Measurements from ENCODE around the gene TLR7. TPM values are rescaled to one million over a fixed set of nuclear protein-coding genes. Genes with fewer than 3 reads are reported as not detected.
A peak's percentile ranks its signal among the peaks of the same experiment; 100 is the strongest.

Gene TLR7
- total and polyA plus RNA-seq, 12 donors, result 0.03 to 3.2 (median 0.46) TPM

- 69 to 81% methylated on average over 4 of the region's 4 CpGs for WGBS, 2 donors
- H3K9me3 ChIP-seq, result no peaks in the 10 kb centered on the region
- no peak overlapping the region for H3K27ac ChIP-seq
- intact Hi-C loops (cut with DNase I), result loop anchor here in 4 of 10 donors (5.0 to 10.0 kb wide), 2 partner anchors 82 to 85 kb away; no protein-coding TSS in a partner anchor
- no peak overlapping the region for H3K4me3 ChIP-seq
- peaks cover 0 to 21% (median 0%) of the 10 kb centered on the region in 9 donors for H3K4me1 ChIP-seq
- TF ChIP-seq CTCF (IDR thresholded peaks at IDR 0.05), result no peak
- H3K36me3 ChIP-seq, result no peaks in the 10 kb centered on the region
- peaks cover 0 to 16% (median 0%) of the 10 kb centered on the region in 7 donors for H3K27me3 ChIP-seq
- DNase-seq, result no peak
- ATAC-seq, result peak in 1 of 8 donors; percentile 41
Observed at GRCh38 chrX:12896935-12897334, 30.1 kb downstream of the TLR7 start.

- H3K9me3 ChIP-seq, result no peaks in the 10 kb centered on the region
- DNase-seq, result no peak
- peaks cover 0 to 24% (median 0%) of the 10 kb centered on the region in 7 donors for H3K27me3 ChIP-seq
- ATAC-seq, result no peak
- intact Hi-C loops (cut with DNase I), result loop anchor here in 5 of 10 donors (2.0 to 10.0 kb wide), 3 partner anchors 83 to 86 kb away; no protein-coding TSS in a partner anchor
- peaks cover 0 to 21% (median 0%) of the 10 kb centered on the region in 9 donors for H3K4me1 ChIP-seq
- no peak for TF ChIP-seq CTCF (IDR thresholded peaks at IDR 0.05)
- H3K36me3 ChIP-seq, result no peaks in the 10 kb centered on the region
- no peak overlapping the region for H3K4me3 ChIP-seq
- 95 to 100% methylated on average over 5 of the region's 5 CpGs for WGBS, 2 donors
- no peak overlapping the region for H3K27ac ChIP-seq
Observed at GRCh38 chrX:12898073-12898472, 31.2 kb downstream of the TLR7 start.

- no peak for TF ChIP-seq CTCF (IDR thresholded peaks at IDR 0.05)
- no peak overlapping the region for H3K27ac ChIP-seq
- no peak overlapping the region for H3K4me3 ChIP-seq
- DNase-seq (no peak), ATAC-seq (no peak)
- intact Hi-C loops (cut with DNase I), result loop anchor here in 5 of 10 donors (2.0 to 10.0 kb wide), 3 partner anchors 85 to 87 kb away; no protein-coding TSS in a partner anchor
- WGBS, 2 donors, result 47 to 53% methylated on average over 7 of the region's 7 CpGs
- H3K36me3 ChIP-seq, result no peaks in the 10 kb centered on the region
- peaks cover 0 to 24% (median 0%) of the 10 kb centered on the region in 7 donors for H3K27me3 ChIP-seq
- no peaks in the 10 kb centered on the region for H3K9me3 ChIP-seq
- peaks cover 0 to 22% (median 0%) of the 10 kb centered on the region in 9 donors for H3K4me1 ChIP-seq
Observed at GRCh38 chrX:12899506-12899905, 32.6 kb downstream of the TLR7 start.

GRCh38 chrX:12901486-12901885 is 34.6 kb downstream of the TLR7 start:
- intact Hi-C loops (cut with DNase I), result no loop called here
- Histone ChIP-seq H3K9me3 (no peaks in the 10 kb centered on the region), H3K4me3 (no peak overlapping the region), H3K4me1 (peaks cover 0 to 13% (median 0%) of the 10 kb centered on the region in 9 donors), H3K36me3 (no peaks in the 10 kb centered on the region), H3K27ac (no peak overlapping the region), H3K27me3 (peaks cover 0 to 26% (median 0%) of the 10 kb centered on the region in 7 donors)
- WGBS, 2 donors, result 13 to 16% methylated on average over 10 of the region's 10 CpGs
- DNase-seq (peak; percentile 29 to 43), ATAC-seq (no peak)
- TF ChIP-seq CTCF (IDR thresholded peaks at IDR 0.05), result peak; percentile 29 to 75 (median 60)

All from heart right ventricle (tissue), 16 donors.